Measurements from ENCODE around the gene THADA. TPM values are rescaled to one million over a fixed set of nuclear protein-coding genes. Genes with fewer than 3 reads are reported as not detected.

THADA gene
- total RNA-seq, 1 donor from 2014 or later = 18.4 TPM

- no peak for DNase-seq (ENCODE audit: low spot score)
- intact Hi-C loops (cut with DNase I) = no loop called here
Measured at GRCh38 chr2:43180897-43181296, 414.9 kb downstream of the THADA start.

Other genes starting within 250 kb of the THADA start
- 5.2 TPM for gene PLEKHH2, start 41.2 kb upstream of the THADA start, total RNA-seq
- gene C1GALT1C1L, start 80.4 kb upstream of the THADA start, total RNA-seq = 0.48 TPM
- gene DYNC2LI1, start 178.0 kb upstream of the THADA start, total RNA-seq = 7.9 TPM
- gene ABCG5, start 242.8 kb upstream of the THADA start, total RNA-seq = not detected
- not detected for gene ABCG8, start 242.9 kb upstream of the THADA start, total RNA-seq